A549 (cell line): ENCODE results near the gene LDLRAD3. TPM values are rescaled to one million over a fixed set of nuclear protein-coding genes. Genes with fewer than 3 reads are reported as not detected.

Source experiments
- ATAC-seq, 2 experiments: fragments of 200-7000 bp in 1 of 2; fragments of >200 bp in 1 of 2; cut with Nextera tagmentation in 1 of 2; cut with Tn5 transposase in 1 of 2; 3 replicates each; pipeline versions ENCODE4 v1.8.0 to v1.9.1; 2018 to 2020; ENCODE audit warnings: mild to moderate bottlenecking in 1 of 2, moderate library complexity in 1 of 2
- CTCF ChIA-PET: fragments of 300-600 bp; sonication (Branson Sonifier 250); formaldehyde crosslinking; extraction: SDS; loops from one replicate; lab custom pipeline; 2021; ENCODE audit warnings: antibody characterized with exemption, inconsistent platforms; lab: Yijun Ruan, JAX
- POLR2A ChIA-PET: fragments of 350-600 bp; formaldehyde crosslinking; extraction: SDS; loops from one replicate; lab custom pipeline; 2021; ENCODE audit warnings: antibody characterized with exemption, inconsistent platforms; lab: Yijun Ruan, JAX
- DNase-seq, 2 experiments: peaks; one replicate each; pipeline versions ENCODE4 v3.0.0 to v3.0.0-alpha.2; 2011 to 2016; ENCODE audit warnings: low read depth in 1 of 2, low spot score in 1 of 2
- FAIRE-seq: peaks from 2 replicates; lab custom pipeline; 2011; peaks lifted over from hg19 to GRCh38; lab: Jason Lieb, UNC
- H3K27ac ChIP-seq, 2 experiments: fragments of >200 bp; sonication (Bioruptor Twin); formaldehyde crosslinking; 3 replicates each; pipeline ENCODE4 v1.5.1; 2016 to 2017
- H3K4me1 ChIP-seq: fragments of >200 bp; sonication (Bioruptor Twin); formaldehyde crosslinking; 3 replicates; pipeline ENCODE4 v1.6.1; 2016
- H3K4me2 ChIP-seq: fragments of >200 bp; sonication (Bioruptor Twin); formaldehyde crosslinking; 3 replicates; pipeline ENCODE4 v1.6.1; 2016
- H3K4me3 ChIP-seq: fragments of >200 bp; sonication (Bioruptor Twin); formaldehyde crosslinking; 3 replicates; pipeline ENCODE4 v1.5.1; 2016
- H3K9me3 ChIP-seq: fragments of >200 bp; sonication (Bioruptor Twin); formaldehyde crosslinking; 3 replicates; pipeline ENCODE4 v1.6.1; 2016
- ATOH8 ChIP-seq: fragments of 250-450 bp; sonication (Bioruptor Pico); IDR thresholded peaks from 2 replicates; pipeline ENCODE4 v1.5.0; 2020; ENCODE audit warnings: low read depth, mild to moderate bottlenecking, moderate library complexity
- CEBPB ChIP-seq, 2 experiments: fragments of >200 bp in 1 of 2; sonication (Bioruptor Twin) in 1 of 2; formaldehyde crosslinking in 1 of 2; IDR thresholded peaks; 2 replicates each; pipeline ENCODE4 v1.6.1; 2012 to 2016
- CHD2 ChIP-seq: fragments of 150-350 bp; IDR thresholded peaks from 2 replicates; pipeline ENCODE4 v1.6.1; 2014; ENCODE audit warnings: low read length; ENCODE audit not compliant: partially characterized antibody
- EHF ChIP-seq: fragments of 250-450 bp; sonication (Bioruptor Pico); IDR thresholded peaks from 2 replicates; pipeline ENCODE4 v1.5.0; 2020; ENCODE audit warnings: mild to moderate bottlenecking
- FOSL2 ChIP-seq, 2 experiments: fragments of 450-650 bp in 1 of 2; fragments of >200 bp in 1 of 2; sonication (Bioruptor Twin) in 1 of 2; formaldehyde crosslinking; IDR thresholded peaks; 2 replicates each; pipeline versions ENCODE4 v1.5.0 to v1.6.1; 2016 to 2020; ENCODE audit warnings: mild to moderate bottlenecking in 1 of 2, moderate library complexity in 1 of 2
- HDAC2 ChIP-seq: fragments of 200-600 bp; sonication (generic); IDR thresholded peaks from 2 replicates; pipeline ENCODE4 v1.6.1; 2016
- HEYL ChIP-seq: fragments of 250-450 bp; sonication (Bioruptor Pico); IDR thresholded peaks from 2 replicates; pipeline ENCODE4 v1.8.0; 2021; ENCODE audit warnings: mild to moderate bottlenecking, moderate library complexity
- JUN ChIP-seq, 2 experiments: fragments of >200 bp; sonication (Bioruptor Twin); formaldehyde crosslinking; IDR thresholded peaks; 2 replicates in 1 of 2; 3 replicates in 1 of 2; pipeline ENCODE4 v1.6.1; 2016 to 2017
- JUNB ChIP-seq: fragments of >200 bp; sonication (Bioruptor Twin); formaldehyde crosslinking; IDR thresholded peaks from 2 replicates; pipeline ENCODE4 v1.6.1; 2016
- KDM5A ChIP-seq: fragments of 200-600 bp; sonication (generic); IDR thresholded peaks from 2 replicates; pipeline ENCODE4 v1.6.1; 2016; ENCODE audit warnings: antibody characterized with exemption, mild to moderate bottlenecking
- MAFK ChIP-seq: fragments of 450-650 bp; IDR thresholded peaks from 2 replicates; pipeline ENCODE4 v1.6.1; 2014; ENCODE audit not compliant: partially characterized antibody
- NFE2L2 ChIP-seq: fragments of 150-350 bp; conservative IDR thresholded peaks from 2 replicates; pipeline ENCODE4 v1.6.1; 2014; ENCODE audit warnings: low read length
- NPAS2 ChIP-seq: fragments of 250-450 bp; sonication (Bioruptor Pico); IDR thresholded peaks from 2 replicates; pipeline ENCODE4 v1.8.0; 2022; ENCODE audit warnings: mild to moderate bottlenecking, moderate library complexity, borderline replicate concordance
- NR3C1 ChIP-seq: fragments of >200 bp; sonication (Bioruptor Twin); formaldehyde crosslinking; IDR thresholded peaks from 3 replicates; pipeline ENCODE4 v1.6.1; 2017
- PHF8 ChIP-seq: fragments of 200-600 bp; sonication (generic); IDR thresholded peaks from 2 replicates; pipeline ENCODE4 v1.6.1; 2016; ENCODE audit warnings: low read depth, mild to moderate bottlenecking, antibody characterized with exemption, moderate library complexity, borderline replicate concordance
- RCOR1 ChIP-seq: fragments of 150-350 bp; IDR thresholded peaks from 2 replicates; pipeline ENCODE4 v1.6.1; 2014; ENCODE audit warnings: antibody characterized with exemption, low read length, low read depth
- RFX5 ChIP-seq: fragments of 450-650 bp; IDR thresholded peaks from 2 replicates; pipeline ENCODE4 v1.7.1; 2014; ENCODE audit warnings: antibody characterized with exemption, mild to moderate bottlenecking, moderate library complexity
- RNF2 ChIP-seq: fragments of 200-600 bp; sonication (generic); IDR thresholded peaks from 2 replicates; pipeline ENCODE4 v1.6.1; 2016; ENCODE audit warnings: low read depth, mild to moderate bottlenecking, antibody characterized with exemption, moderate library complexity, borderline replicate concordance
- SREBF2 ChIP-seq: fragments of 450-650 bp; IDR thresholded peaks from 2 replicates; pipeline ENCODE4 v1.6.1; 2014; ENCODE audit warnings: mild to moderate bottlenecking, moderate library complexity
- WGBS: methylation state at CpG from one replicate; pipeline ENCODE4 v1.1.6; 2017; ENCODE audit errors: missing lambda C conversion rate; 5-methylcytosine and 5-hydroxymethylcytosine counted together
- polyA plus RNA-seq, 4 experiments: library from polyadenylated mRNA; depleted of rRNA in 3 of 4; stranded (reverse); fragments of >200 nt; fragmentation: RNase III in 1 of 4; extraction: RNeasy Plus Mini Kit Qiagen cat#74134 plus additional on column Dnase treatment in 1 of 4; gene quantifications; 2 replicates in 3 of 4; 3 replicates in 1 of 4; pipeline ENCODE4 v1.2.3, GENCODE V29; 2011 to 2017
- TF ChIP-seq, protein P1 (sequence below): IDR thresholded peaks from 2 replicates; pipeline ENCODE4 v1.6.1; 2012; ENCODE audit warnings: low read depth, borderline replicate concordance
- TF ChIP-seq, protein P2 (sequence below): fragments of 250-450 bp; sonication (Bioruptor Pico); IDR thresholded peaks from 2 replicates; pipeline ENCODE4 v1.5.0; 2021; ENCODE audit warnings: mild to moderate bottlenecking, moderate library complexity, borderline replicate concordance
- TF ChIP-seq, protein P3 (sequence below): fragments of >200 bp; sonication (Bioruptor Twin); formaldehyde crosslinking; IDR thresholded peaks from 2 replicates; pipeline ENCODE4 v1.6.1; 2016

LDLRAD3 gene
- polyA plus RNA-seq, 2 of the 4 experiments (the other 2 are of a cell fraction): 10.5 to 13.2 TPM

DNA sequence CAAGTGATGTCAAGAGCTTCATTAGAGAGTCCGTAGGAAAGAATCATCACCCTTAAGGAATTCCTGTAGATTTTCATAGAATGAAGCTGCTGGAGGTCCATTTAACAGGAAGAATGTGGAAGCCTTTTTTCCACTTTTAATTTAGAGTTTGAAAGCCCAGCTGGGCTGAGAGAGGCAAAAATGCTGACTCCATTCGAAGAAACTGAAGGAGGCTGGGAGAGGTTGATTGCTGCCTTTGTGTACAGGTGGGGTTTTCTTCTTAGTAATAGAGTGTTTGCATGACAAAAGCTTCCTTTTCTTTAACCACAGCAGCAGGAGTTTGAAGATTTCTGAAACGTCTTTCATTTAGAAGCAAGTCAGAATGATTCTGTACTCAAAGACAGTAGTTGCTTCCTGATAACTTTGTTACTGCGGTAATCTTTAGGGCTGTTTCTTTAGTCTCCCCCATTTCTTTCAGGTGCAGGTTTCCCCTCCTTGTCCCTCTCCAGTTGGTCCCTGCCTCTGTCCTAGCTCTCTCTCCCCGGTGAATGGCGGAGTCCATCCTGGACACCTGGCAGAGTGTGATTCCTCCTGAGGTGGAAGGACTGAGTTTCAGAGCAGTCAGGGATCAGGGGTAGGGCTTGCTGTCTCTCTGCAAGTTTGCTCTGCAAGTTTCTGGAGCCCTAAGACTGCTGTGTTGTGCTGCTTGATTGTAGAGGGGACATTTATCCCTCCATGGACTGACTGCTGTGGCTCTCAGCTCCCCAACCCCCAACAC, 166.2 kb downstream of the LDLRAD3 start:
- POLR2A ChIA-PET: no interaction called here
- H3K9me3 ChIP-seq: peaks cover 17% of the 10 kb centered on the region
- no peak overlapping the region for H3K27ac ChIP-seq
- FAIRE-seq (no peak), DNase-seq (no peak)
- no peak for TF ChIP-seq NPAS2
- no peak for TF ChIP-seq SREBF2
- TF ChIP-seq, protein P1, sequence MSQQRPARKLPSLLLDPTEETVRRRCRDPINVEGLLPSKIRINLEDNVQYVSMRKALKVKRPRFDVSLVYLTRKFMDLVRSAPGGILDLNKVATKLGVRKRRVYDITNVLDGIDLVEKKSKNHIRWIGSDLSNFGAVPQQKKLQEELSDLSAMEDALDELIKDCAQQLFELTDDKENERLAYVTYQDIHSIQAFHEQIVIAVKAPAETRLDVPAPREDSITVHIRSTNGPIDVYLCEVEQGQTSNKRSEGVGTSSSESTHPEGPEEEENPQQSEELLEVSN: no peak
- TF ChIP-seq CHD2: no peak
- TF ChIP-seq, all 56 proteins: peak for 0
- H3K4me3 ChIP-seq: no peak overlapping the region
- no peak for ATAC-seq
- no peak overlapping the region for H3K4me2 ChIP-seq
- WGBS: 86% methylated on average over 6 of the region's 6 CpGs
- no peaks in the 10 kb centered on the region for H3K4me1 ChIP-seq
- CTCF ChIA-PET: interaction anchor here (1.1 to 2.0 kb wide), 5 partner anchors 14 to 288 kb away, joined by 3 to 8 read pairs (median 5); no protein-coding TSS in a partner anchor

DNA sequence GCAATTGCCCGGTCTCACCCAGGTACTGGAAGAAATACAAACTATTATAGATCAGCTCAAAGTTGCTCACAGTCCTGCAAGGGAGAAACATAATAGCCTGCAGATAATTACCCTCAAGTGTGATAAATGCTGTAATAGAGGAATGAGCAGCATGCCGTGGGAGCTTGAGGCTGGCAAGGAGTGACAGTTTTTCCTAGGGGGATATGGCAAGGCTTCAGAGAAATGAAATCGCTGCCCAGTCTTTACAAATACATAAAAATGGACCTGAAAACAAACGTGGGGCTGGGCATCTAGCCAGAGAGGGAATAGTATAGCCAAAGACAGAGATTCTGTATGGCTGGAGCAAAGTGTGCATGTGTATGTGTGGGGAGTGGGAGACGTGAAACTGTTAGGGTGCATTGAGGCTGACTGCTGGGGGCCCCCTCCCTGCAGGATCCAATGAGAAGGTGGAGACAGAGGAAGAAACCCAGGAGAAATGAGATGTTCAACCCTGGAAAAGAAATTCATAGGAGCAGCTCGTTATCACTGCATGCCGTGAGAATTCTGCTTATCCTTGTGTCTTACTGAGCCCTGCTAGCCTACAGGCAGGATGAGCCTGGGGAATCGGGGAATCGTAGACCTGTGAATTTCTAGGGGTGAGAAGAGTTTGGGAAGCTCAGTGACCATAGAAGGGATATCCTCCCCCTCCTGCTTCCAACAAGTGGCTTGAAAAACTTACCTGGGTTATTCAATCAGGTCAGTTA, 167.0 kb downstream of the LDLRAD3 start:
- H3K9me3 ChIP-seq: peaks cover 17% of the 10 kb centered on the region
- CTCF ChIA-PET: interaction anchor here (0.6 to 2.0 kb wide), 5 partner anchors 14 to 596 kb away, joined by 3 to 8 read pairs (median 3); no protein-coding TSS in a partner anchor
- ATAC-seq (no peak), FAIRE-seq (no peak), DNase-seq (no peak)
- POLR2A ChIA-PET: no interaction called here
- no peak overlapping the region for H3K27ac ChIP-seq
- H3K4me1 ChIP-seq: no peaks in the 10 kb centered on the region
- 79% methylated on average over 9 of the region's 9 CpGs for WGBS
- TF ChIP-seq JUNB: no peak
- TF ChIP-seq HDAC2: no peak
- no peak for TF ChIP-seq RCOR1
- no peak for TF ChIP-seq NFE2L2
- no peak overlapping the region for H3K4me3 ChIP-seq
- H3K4me2 ChIP-seq: no peak overlapping the region

DNA sequence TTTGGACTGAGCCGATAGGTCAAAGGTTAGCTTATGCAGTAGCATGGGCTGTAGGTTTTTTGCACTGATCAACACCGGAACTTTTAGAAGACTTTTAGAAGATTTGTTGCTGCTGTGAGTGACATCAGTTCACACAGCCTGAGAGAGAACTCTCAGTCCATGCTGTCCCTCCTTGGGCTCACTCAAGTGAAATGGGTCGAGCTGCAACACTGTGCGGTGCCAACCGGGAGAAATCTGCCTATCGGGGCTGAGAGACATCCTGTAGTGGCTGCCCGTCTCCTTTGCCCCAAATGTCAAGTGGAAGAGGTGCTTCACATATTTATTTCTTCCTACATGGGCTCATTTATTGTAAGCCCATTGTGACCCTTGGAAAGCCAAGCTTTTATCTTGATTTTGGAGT, 170.2 kb downstream of the LDLRAD3 start:
- peaks cover 17% of the 10 kb centered on the region for H3K9me3 ChIP-seq
- H3K27ac ChIP-seq: no peak overlapping the region
- CTCF ChIA-PET: interaction anchor here (1.2 to 2.6 kb wide), 4 partner anchors 10 to 498 kb away, joined by 3 to 9 read pairs (median 5); no protein-coding TSS in a partner anchor
- POLR2A ChIA-PET: no interaction called here
- FAIRE-seq: no peak
- TF ChIP-seq RNF2 (no peak), ATOH8 (CRISPR knock-in tag) (no peak), EHF (no peak), HEYL (CRISPR knock-in tag) (no peak), MAFK (no peak), NR3C1 (no peak), NFE2L2 (no peak), PHF8 (no peak), FOSL2 (IDR thresholded peaks at IDR 0.05) (no peak), FOSL2 (CRISPR knock-in tag; IDR thresholded peaks at IDR 0.05) (no peak), NPAS2 (no peak), KDM5A (no peak), JUN (IDR thresholded peaks at IDR 0.05) (no peak), RFX5 (no peak), CEBPB (IDR thresholded peaks at IDR 0.05) (no peak)
- TF ChIP-seq, protein P2, sequence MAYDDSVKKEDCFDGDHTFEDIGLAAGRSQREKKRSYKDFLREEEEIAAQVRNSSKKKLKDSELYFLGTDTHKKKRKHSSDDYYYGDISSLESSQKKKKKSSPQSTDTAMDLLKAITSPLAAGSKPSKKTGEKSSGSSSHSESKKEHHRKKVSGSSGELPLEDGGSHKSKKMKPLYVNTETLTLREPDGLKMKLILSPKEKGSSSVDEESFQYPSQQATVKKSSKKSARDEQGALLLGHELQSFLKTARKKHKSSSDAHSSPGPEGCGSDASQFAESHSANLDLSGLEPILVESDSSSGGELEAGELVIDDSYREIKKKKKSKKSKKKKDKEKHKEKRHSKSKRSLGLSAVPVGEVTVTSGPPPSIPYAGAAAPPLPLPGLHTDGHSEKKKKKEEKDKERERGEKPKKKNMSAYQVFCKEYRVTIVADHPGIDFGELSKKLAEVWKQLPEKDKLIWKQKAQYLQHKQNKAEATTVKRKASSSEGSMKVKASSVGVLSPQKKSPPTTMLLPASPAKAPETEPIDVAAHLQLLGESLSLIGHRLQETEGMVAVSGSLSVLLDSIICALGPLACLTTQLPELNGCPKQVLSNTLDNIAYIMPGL (CRISPR knock-in tag): no peak
- TF ChIP-seq, protein P3, sequence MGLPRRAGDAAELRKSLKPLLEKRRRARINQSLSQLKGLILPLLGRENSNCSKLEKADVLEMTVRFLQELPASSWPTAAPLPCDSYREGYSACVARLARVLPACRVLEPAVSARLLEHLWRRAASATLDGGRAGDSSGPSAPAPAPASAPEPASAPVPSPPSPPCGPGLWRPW: no peak
- H3K4me1 ChIP-seq: no peaks in the 10 kb centered on the region
- WGBS: 96% methylated on average over 7 of the region's 7 CpGs
- H3K4me3 ChIP-seq: no peak overlapping the region
- no peak overlapping the region for H3K4me2 ChIP-seq
- ATAC-seq: no peak
- no peak for DNase-seq
